Sigmoid colon (tissue), 7 donors: Measurements from ENCODE around the gene C1orf35. TPM values are rescaled to one million over a fixed set of nuclear protein-coding genes. Genes with fewer than 3 reads are reported as not detected.

Source experiments
- DNase-seq: peaks from one replicate; pipeline ENCODE4 v3.0.0-alpha.2; 2019
- H3K27ac ChIP-seq, 4 donors: fragments of 200-600 bp; sonication (generic); one replicate each; pipeline ENCODE4 v1.5.1; 2016 to 2019; ENCODE audit warnings: mild to moderate bottlenecking in 1 of 4
- H3K27me3 ChIP-seq, 3 donors: fragments of 200-600 bp; sonication (generic); one replicate each; pipeline ENCODE4 v1.5.1; 2019; ENCODE audit warnings: mild to moderate bottlenecking in 1 of 3
- H3K36me3 ChIP-seq, 4 donors: fragments of 200-600 bp; sonication (generic); one replicate each; pipeline ENCODE4 v1.5.1; 2016 to 2019
- H3K4me1 ChIP-seq, 4 donors: fragments of 200-600 bp; sonication (generic); one replicate each; pipeline ENCODE4 v1.5.1; 2017 to 2019
- H3K4me3 ChIP-seq, 4 donors: fragments of 200-600 bp; sonication (generic); one replicate each; pipeline ENCODE4 v1.5.1; 2017 to 2019; ENCODE audit warnings: mild to moderate bottlenecking in 2 of 4, moderate library complexity in 1 of 4
- H3K9me3 ChIP-seq, 4 donors: fragments of 200-600 bp in 3 of 4; sonication (generic) in 3 of 4; one replicate each; pipeline versions ENCODE4 v1.5.1 to v1.6.1; 2013 to 2019
- EP300 ChIP-seq, 4 donors: sonication (generic); formaldehyde crosslinking; IDR thresholded peaks; one replicate each; pipeline ENCODE4 v1.6.1; 2017; ENCODE audit warnings: antibody characterized with exemption in 4 of 4
- POLR2A ChIP-seq, 2 donors: fragments of 450-650 bp; IDR thresholded peaks; one replicate each; pipeline ENCODE4 v1.6.1; 2016; ENCODE audit warnings: antibody characterized with exemption in 2 of 2, mild to moderate bottlenecking in 2 of 2, moderate library complexity in 2 of 2
- POLR2AphosphoS5 ChIP-seq, 4 donors: sonication (generic); formaldehyde crosslinking; IDR thresholded peaks; one replicate each; pipeline ENCODE4 v1.6.1; 2017; ENCODE audit warnings: antibody characterized with exemption in 4 of 4
- WGBS, 2 donors: extraction: QIAGEN DNeasy Blood & Tissue Kit; methylation state at CpG; one replicate each; pipeline ENCODE4 v1.1.7; 2013; 5-methylcytosine and 5-hydroxymethylcytosine counted together
- intact Hi-C: fragments of 100-400 bp; cut with DNase I; formaldehyde crosslinking; loops from one replicate; pipeline ENCODE4 v1.15.1; 2023
- polyA plus RNA-seq, 3 donors: library from polyadenylated mRNA; stranded (reverse); fragments of 200-250 nt; gene quantifications; one replicate each; pipeline ENCODE4 v1.2.3, GENCODE V29; 2013
- total RNA-seq, 4 donors: library from RNA; depleted of rRNA; stranded (reverse); fragments of >200 nt; gene quantifications; one replicate each; pipeline ENCODE4 v1.1.0, GENCODE V29; 2016
- TF ChIP-seq, protein P1 (sequence below), 4 experiments: fragments of 450-650 bp in 3 of 4; fragments of 200-600 bp in 1 of 4; IDR thresholded peaks; one replicate each; pipeline ENCODE4 v1.5.1; 2016 to 2019; ENCODE audit warnings: antibody characterized with exemption in 4 of 4, mild to moderate bottlenecking in 3 of 4, moderate library complexity in 2 of 4
- donor health status: healthy with polysubstance abuse.
- donor health status: Bipolar disorder and iron deficiency.
- donor health status: healthy.

The C1orf35 gene
- total and polyA plus RNA-seq, 7 donors = 7.8 to 18.1 (median 11.4) TPM

DNA sequence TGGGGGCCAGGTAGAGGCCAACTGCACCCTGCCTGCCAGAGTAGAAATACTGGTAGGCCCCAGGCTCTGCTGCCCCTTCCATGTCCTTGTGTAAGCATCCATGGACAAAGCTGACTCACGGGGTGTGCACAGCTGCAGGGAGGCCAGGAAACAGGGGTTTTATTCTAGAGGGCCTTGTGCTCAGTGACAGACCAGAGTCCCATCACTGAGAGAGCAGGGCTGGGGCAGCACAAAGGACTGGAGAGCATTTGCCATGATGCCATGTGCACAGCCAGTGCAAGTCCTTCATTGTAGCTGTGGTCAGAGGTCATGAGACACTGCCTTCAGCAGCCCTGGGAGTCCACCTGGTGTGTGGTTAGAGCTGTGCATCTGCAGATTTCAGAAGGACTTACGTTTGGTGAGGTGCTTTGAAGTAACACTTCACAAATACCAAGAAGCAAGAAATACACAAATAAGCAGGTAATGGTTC lies 12.5 kb downstream of the C1orf35 start:
- intact Hi-C loops = no loop called here
- WGBS, 2 donors = 19 to 30% methylated on average over 2 of the region's 2 CpGs
- Histone ChIP-seq H3K27me3 (no peaks in the 10 kb centered on the region), H3K4me1 (peaks cover 3 to 85% (median 77%) of the 10 kb centered on the region in 4 donors), H3K9me3 (peaks cover 0 to 6% (median 3%) of the 10 kb centered on the region in 4 donors), H3K27ac (no peak overlapping the region), H3K4me3 (no peak overlapping the region), H3K36me3 (no peaks in the 10 kb centered on the region)
- TF ChIP-seq EP300 (IDR thresholded peaks at IDR 0.05) = no peak
- no peak for TF ChIP-seq POLR2A (IDR thresholded peaks at IDR 0.05)
- no peak for TF ChIP-seq POLR2AphosphoS5 (IDR thresholded peaks at IDR 0.05)
- TF ChIP-seq, protein P1, sequence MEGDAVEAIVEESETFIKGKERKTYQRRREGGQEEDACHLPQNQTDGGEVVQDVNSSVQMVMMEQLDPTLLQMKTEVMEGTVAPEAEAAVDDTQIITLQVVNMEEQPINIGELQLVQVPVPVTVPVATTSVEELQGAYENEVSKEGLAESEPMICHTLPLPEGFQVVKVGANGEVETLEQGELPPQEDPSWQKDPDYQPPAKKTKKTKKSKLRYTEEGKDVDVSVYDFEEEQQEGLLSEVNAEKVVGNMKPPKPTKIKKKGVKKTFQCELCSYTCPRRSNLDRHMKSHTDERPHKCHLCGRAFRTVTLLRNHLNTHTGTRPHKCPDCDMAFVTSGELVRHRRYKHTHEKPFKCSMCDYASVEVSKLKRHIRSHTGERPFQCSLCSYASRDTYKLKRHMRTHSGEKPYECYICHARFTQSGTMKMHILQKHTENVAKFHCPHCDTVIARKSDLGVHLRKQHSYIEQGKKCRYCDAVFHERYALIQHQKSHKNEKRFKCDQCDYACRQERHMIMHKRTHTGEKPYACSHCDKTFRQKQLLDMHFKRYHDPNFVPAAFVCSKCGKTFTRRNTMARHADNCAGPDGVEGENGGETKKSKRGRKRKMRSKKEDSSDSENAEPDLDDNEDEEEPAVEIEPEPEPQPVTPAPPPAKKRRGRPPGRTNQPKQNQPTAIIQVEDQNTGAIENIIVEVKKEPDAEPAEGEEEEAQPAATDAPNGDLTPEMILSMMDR (IDR thresholded peaks at IDR 0.05) = no peak
- DNase-seq = peak; percentile 60

DNA sequence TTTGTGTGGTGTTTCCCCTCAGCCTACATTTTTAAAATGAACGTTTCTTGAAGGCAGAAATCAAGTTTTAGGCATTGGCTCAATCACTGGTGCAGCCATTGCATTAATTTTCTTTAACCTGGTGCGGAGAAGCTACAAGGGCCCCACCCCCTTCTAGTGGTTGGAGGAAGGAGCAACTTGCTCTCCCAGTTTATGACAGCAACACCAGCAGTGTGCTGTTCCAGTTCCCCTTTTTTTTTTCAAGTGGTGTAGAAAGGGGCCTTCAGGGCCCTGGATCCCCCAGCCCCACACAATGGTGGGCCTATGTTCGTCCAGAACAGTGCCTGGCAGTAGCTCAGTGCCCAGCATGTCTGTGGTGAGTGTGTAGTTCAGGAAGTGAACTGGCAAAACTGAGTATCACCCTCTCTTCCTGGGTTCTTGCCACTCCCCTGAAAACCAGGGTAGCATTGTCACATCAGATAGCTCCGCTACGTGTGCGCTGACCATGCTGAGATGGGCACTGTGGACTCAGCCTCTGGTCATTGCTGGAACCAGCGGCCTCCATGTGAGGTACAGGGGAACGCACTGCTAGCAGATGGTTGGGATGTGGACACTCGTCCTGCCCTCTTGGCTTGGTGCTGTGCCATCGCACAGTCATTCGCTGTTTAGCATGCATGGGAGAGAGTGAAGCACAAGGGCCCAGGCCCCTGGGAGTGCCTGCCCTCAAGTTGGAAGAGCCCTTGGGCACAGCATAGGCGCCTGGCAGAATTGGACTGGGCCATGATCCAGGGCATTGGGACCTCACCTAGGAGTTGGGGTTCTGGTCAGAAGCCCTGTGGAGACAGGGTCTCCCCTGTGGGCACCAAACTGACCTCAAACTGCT lies 13.4 kb downstream of the C1orf35 start:
- Histone ChIP-seq H3K27me3 (no peaks in the 10 kb centered on the region), H3K9me3 (peaks cover 0 to 4% (median 3%) of the 10 kb centered on the region in 4 donors), H3K36me3 (no peaks in the 10 kb centered on the region), H3K4me1 (peaks cover 3 to 89% (median 84%) of the 10 kb centered on the region in 4 donors), H3K27ac (peak overlapping the region in 1 of 4 donors; percentile 2), H3K4me3 (peak overlapping the region in 1 of 4 donors; percentile 2)
- DNase-seq = peak; percentile 55
- WGBS, 2 donors = 69 to 70% methylated on average over 12 of the region's 12 CpGs
- intact Hi-C loops = loop anchor here (10.0 kb wide), 1 partner anchor 545 kb away; no protein-coding TSS in a partner anchor
- TF ChIP-seq, protein P1 (IDR thresholded peaks at IDR 0.05) = no peak
- no peak for TF ChIP-seq EP300 (IDR thresholded peaks at IDR 0.05)
- no peak for TF ChIP-seq POLR2A (IDR thresholded peaks at IDR 0.05)
- TF ChIP-seq POLR2AphosphoS5 (IDR thresholded peaks at IDR 0.05) = no peak

DNA sequence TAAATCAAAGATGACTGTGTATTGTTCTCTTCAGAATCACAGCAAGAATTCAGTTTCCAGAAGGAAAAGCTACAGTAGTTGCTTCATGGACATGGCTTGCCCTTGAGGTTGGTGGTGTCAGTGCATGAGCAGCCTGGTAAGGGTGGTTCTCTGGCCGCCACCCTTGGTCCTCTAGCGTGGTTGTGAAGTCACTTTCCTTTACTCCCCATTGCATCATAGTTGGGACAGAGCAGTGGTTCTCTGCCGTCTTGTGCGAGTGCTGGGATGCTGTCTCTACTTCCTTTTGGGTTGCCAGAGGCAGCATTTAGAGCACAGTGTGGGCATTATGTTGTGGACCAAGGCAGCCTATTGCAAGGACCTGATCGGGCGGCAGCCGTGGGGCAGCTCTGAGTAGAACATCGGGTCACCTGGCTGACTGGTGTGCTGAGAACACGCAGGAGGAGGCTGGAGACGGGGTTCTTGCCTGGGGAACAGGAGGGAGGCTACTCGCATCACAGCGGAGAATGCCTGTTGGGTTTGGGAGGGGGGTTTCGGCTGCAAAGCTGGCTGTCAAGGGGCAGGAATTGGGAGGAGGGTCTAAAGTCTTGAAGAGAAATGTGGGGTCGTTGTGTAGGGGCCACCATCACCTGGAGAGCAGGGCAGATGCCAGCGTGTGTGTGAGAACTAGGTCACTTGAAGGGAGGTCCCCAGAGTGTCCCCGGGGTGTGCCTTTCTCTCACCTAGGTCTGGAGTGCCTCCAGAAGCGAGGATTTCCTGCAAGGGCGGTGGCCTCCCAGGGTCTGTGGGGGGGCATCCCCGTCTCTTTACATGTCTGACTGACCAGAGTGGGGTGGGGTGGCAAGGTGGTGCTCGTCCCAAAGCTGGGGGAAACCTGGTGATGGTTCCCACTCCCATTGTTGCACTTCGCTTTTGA lies 14.3 kb downstream of the C1orf35 start:
- H3K4me1 ChIP-seq = peaks cover 3 to 98% (median 93%) of the 10 kb centered on the region in 4 donors
- no peaks in the 10 kb centered on the region for H3K9me3 ChIP-seq
- no peaks in the 10 kb centered on the region for H3K36me3 ChIP-seq
- peak overlapping the region in 1 of 4 donors; percentile 2 for H3K4me3 ChIP-seq
- H3K27me3 ChIP-seq = no peaks in the 10 kb centered on the region
- H3K27ac ChIP-seq = peak overlapping the region in 3 of 4 donors; percentile 1 to 97 (median 56)
- peak; percentile 63 for DNase-seq
- no peak for TF ChIP-seq POLR2AphosphoS5 (IDR thresholded peaks at IDR 0.05)
- TF ChIP-seq, protein P1 (IDR thresholded peaks at IDR 0.05) = no peak
- no peak for TF ChIP-seq POLR2A (IDR thresholded peaks at IDR 0.05)
- no peak for TF ChIP-seq EP300 (IDR thresholded peaks at IDR 0.05)
- intact Hi-C loops = loop anchor here (10.0 kb wide), 1 partner anchor 544 kb away; no protein-coding TSS in a partner anchor
- 69 to 75% methylated on average over 21 of the region's 21 CpGs for WGBS, 2 donors

DNA sequence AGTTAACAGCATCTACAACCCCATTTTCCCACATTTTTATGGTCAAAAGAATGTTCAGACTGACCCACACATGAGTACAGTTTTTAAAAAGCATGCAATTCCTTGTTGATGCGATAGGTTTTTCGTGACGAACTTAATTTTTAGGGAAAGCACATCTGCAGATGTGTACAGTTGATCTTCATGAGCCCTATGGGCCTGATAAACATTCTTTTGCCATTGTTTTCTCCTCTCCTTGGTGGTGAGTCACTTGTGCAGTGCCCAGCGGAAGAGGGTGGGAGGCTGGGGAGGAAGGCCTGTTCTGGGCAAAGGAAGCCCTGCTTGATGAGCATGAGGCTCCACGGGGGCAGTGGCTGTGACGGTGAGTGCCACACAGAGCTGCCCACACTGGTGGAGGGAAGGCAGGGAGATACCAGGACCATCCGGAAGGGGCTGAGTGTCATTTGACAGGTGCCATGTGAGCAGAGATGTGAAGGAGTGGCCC lies 15.3 kb downstream of the C1orf35 start:
- H3K4me3 ChIP-seq = no peak overlapping the region
- no peaks in the 10 kb centered on the region for H3K36me3 ChIP-seq
- 63 to 70% methylated on average over 7 of the region's 7 CpGs for WGBS, 2 donors
- DNase-seq = peak; percentile 58
- H3K27me3 ChIP-seq = no peaks in the 10 kb centered on the region
- intact Hi-C loops = loop anchor here (10.0 kb wide), 1 partner anchor 543 kb away; no protein-coding TSS in a partner anchor
- TF ChIP-seq, protein P1 (IDR thresholded peaks at IDR 0.05) = no peak
- TF ChIP-seq EP300 (IDR thresholded peaks at IDR 0.05) (no peak), POLR2A (IDR thresholded peaks at IDR 0.05) (no peak), POLR2AphosphoS5 (IDR thresholded peaks at IDR 0.05) (no peak)
- no peaks in the 10 kb centered on the region for H3K9me3 ChIP-seq
- H3K4me1 ChIP-seq = peaks cover 3 to 93% (median 90%) of the 10 kb centered on the region in 4 donors
- H3K27ac ChIP-seq = peak overlapping the region in 3 of 4 donors; percentile 56 to 99 (median 97)
